Stimulated activated CD8-positive, alpha-beta memory T cell treated with anti-CD3 and anti-CD28 coated beads, Interleukin-4, amount 100 ng/mL, for 24 hours (primary cell): ENCODE results near the gene DCAF11.

Experiments
- DNase-seq: peaks from one replicate; pipeline ENCODE4 v3.0.0-alpha.2; 2020; ENCODE audit warnings: low read depth

Gene DCAF11

GRCh38 chr14:24139272-24139934 is 24.8 kb downstream of the DCAF11 start:
- DNase-seq, result no peak

GRCh38 chr14:24141097-24141880 is 26.7 kb downstream of the DCAF11 start, which contains the start of gene EMC9:
EMC9 (minus strand) TSS chr14:24141591; CDS start chr14:24141304, 287 bp downstream.
- peak; percentile 99 for DNase-seq

GRCh38 chr14:24143511-24143910 is 28.9 kb downstream of the DCAF11 start:
- no peak for DNase-seq

DNA sequence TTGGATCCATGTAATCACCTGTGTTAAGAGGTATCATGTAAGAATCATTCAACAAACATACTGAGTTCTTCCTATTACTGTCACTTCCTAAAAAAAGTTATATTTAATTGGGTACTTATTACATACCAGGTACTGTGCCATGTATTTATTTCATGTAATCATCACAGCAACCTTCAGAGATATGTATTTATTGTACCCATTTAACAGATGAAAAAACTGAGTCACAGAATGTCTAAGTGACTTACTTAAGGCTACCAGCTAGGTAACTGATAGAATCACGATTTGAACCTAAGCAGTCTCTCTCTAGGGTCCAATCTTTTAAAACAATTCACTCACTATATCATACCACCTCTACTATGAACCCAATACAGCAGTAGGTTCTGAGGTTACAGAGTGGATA is 29.9 kb downstream of the DCAF11 start:
- no peak for DNase-seq

DNA sequence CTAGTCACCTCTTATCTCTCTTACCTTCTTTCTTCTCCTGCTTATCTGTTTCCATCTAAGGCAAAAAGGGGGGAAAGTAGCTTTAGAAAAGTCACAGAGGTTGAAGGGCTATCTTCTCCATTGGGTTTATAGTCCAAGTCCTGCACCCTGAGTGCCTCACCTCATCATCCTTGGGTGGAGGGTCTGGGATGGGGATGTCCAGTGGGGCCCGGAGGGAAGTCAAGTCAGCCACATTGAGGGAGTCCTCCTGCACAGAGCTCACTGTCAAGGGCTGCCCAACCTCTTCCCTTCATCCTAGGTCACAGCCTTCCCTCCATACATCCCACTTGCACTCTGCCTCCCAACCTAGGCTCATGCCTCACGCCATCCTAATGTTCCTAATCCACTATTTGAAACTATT is 30.6 kb downstream of the DCAF11 start:
- no peak for DNase-seq

DNA sequence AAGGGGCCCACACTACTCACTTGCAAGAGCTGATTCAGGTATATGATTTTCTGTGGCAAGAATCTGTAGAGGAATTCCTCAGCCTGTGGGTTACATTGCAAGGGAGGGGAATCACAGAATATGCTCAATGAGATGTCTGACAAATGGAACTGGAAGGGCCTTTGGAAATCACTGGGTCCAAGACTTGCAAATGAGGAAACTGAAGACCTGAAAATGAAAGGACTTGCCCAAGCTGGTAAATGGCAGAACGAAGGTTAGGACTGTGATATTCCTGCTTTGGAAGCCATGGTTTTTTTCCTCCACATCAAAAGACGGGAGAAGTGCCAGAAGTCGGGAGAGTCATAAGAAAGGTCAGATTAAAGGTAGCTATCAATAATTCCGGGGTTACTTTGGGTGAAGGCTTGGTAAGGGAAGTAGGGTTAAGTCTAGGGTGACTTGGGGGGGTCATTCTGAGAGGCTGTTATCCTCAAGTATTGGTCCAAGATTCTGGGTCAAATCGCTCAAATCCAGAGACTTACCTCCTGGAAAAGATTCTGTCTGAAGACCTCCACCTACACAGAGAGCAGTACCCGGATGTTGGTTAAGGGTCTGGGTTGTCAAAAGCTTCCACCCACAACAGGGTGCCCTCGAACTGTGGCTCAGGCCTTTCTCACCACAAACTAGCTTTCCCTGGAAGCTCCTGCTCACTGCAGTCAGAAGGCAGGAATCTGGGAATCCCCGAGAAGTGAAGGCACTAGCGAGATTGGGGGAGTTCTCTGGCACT is 31.3 kb downstream of the DCAF11 start:
- no peak for DNase-seq

DNA sequence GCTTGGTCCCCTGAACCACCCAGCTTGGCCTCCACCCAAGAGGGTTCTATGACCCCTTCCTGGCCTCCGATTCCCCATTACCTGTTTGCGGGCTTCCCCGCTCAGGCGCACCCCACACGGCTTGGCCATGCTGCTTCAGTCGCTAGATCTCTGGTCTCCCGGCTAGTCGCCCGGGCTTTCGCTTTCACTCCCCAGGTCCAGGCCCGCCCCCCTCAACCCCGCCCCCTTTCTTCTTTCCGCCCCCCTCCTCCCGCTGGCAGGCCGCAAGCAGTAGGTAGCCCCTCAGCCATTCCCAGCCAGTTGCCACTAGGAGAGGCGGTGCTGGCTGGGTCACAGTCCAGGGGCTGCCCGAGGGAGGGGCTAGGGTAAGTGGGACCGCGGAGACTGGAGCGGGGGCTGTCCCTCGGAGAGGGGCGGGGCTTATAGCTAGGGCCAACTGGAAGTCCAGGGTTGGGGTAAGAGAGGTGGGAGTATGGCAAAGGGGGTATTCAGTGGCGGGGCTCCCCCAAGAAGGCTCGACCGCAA is 31.9 kb downstream of the DCAF11 start, which contains the start of gene PSME2:
Gene PSME2 (minus strand): TSS at position 158 of the 525 bp plus-strand sequence. CDS start 29 bp downstream, at position 129.
- DNase-seq, result peak; percentile 85

DNA sequence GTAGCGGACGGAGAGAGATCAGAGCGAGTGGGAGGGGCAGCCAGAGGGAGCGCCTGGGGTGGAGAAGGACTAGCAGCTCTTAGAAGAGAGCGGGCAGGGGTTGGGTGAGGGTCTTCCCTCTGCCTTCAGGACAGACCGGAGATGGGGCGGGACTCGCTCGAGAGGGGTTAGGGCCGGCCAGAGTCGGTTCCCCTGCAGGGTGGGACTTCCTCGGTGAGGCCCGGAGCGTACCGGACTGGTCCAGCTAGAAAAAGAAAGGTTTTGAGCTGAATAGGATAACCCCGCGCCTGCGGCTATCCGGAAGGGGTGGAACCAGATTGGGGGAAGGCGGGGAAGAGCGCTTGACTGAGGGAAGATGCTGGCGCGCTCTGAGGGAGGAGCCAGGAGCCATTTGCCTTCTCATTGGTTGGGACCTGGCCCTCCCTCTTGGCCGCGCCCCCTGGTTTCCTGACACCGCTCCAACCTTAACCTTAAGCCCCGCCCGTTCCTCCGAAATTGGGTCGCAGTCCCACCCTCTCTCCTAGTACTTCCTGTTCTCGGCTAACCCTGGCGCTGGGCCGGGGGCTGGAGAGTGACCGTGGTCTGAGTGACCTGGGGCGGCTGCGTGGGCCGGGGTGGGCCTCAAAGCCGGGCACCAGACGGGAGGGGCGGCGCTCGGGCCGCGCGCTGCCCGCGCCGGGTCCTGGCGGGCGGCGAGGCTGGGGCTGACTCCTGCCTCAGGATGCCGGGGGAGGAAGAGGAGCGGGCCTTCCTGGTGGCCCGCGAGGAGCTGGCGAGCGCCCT is 32.6 kb downstream of the DCAF11 start, which contains the start of gene RNF31:
Gene RNF31 (plus strand): TSS at position 521 of the 783 bp plus-strand sequence. CDS start 201 bp downstream, at position 722.
- DNase-seq, result peak; percentile 97

GRCh38 chr14:24147761-24148428 is 33.3 kb downstream of the DCAF11 start:
- no peak for DNase-seq

DNA sequence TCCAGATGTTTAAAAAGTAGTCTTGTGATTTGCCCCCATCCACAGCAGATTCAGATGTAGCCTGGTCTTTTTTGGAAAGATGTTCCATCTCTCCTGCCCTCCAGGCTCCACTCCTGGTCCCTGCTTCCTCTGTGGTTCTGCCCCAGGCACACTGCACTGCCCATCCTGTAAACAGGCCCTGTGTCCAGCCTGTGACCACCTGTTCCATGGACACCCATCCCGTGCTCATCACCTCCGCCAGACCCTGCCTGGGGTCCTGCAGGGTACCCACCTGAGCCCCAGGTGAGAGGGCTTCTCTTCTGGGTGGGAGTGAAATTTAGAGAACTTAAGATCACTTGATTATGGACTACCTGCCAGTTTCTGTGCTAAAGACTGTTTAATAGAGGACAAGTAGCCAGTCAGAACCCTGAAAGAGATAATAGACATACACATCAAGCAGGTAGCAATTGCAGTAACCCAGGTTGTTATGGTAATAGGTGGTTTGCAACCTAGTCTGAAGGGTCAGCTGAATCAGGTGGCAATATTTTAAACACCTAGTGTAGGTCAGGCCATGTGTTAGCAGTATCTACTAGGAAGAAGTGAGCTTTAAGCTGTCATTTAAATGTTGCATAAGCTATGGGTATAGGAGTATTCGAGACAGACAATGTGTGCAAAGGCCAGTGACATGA is 34.9 kb downstream of the DCAF11 start:
- DNase-seq, result no peak

DNA sequence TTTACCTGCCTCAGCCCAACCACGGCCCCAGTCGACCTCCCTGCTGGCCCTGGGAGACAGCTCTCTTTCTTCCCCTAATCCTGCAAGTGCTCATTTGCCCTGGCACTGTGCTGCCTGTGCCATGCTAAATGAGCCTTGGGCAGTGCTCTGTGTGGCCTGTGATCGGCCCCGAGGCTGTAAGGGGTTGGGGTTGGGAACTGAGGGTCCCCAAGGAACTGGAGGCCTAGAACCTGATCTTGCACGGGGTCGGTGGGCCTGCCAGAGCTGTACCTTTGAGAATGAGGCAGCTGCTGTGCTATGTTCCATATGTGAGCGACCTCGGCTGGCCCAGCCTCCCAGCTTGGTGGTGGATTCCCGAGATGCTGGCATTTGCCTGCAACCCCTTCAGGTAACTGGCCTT is 35.5 kb downstream of the DCAF11 start:
- DNase-seq, result no peak

DNA sequence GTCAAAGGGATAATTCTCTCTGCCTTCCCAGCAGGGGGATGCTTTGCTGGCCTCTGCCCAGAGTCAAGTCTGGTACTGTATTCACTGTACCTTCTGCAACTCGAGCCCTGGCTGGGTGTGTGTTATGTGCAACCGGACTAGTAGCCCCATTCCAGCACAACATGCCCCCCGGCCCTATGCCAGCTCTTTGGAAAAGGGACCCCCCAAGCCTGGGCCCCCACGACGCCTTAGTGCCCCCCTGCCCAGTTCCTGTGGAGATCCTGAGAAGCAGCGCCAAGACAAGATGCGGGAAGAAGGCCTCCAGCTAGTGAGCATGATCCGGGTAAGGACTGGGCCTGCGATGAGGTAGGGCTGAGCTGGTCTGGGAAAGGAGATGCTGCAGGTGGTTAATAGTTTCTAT is 36.0 kb downstream of the DCAF11 start:
- no peak for DNase-seq

DNA sequence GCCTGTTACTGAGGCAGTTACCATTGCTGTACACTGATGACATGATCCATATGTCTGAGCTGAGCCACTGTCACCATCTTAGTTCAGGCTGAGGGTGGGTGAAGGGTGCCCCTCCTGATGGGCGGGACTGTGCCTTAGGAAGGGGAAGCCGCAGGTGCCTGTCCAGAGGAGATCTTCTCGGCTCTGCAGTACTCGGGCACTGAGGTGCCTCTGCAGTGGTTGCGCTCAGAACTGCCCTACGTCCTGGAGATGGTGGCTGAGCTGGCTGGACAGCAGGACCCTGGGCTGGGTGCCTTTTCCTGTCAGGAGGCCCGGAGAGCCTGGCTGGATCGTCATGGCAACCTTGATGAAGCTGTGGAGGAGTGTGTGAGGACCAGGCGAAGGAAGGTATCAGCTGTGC is 36.4 kb downstream of the DCAF11 start:
- DNase-seq, result no peak

GRCh38 chr14:24151404-24152080 is 37.0 kb downstream of the DCAF11 start:
- DNase-seq, result no peak

DNA sequence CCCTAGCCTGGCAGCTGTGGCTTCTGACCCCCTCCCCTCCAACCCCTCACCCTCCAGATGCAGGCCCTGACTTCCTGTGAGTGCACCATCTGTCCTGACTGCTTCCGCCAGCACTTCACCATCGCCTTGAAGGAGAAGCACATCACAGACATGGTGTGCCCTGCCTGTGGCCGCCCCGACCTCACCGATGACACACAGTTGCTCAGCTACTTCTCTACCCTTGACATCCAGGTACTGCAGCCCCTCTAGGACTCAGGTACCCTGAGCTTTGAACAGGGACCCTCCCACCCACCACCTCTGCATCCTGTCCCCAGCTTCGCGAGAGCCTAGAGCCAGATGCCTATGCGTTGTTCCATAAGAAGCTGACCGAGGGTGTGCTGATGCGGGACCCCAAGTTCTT is 40.5 kb downstream of the DCAF11 start:
- no peak for DNase-seq

DNA sequence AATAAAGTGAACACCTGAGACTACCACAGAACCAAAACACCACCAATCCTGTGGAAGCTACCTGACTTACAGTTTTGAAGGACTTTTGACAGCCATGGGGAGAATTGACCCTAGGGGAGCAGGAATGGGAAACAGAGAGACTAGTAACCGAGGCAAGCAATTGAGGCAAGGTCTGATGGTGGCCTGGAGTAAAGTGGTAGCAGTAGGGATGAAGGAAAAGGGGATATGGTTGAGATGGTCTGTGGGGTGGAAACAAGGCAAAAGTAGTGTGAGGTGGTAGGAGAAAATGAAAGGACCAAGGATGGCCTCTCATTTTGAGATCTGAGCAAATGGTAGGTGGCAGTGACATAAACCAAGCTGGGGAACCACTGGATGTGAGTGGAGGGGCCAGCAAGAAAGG is 42.3 kb downstream of the DCAF11 start:
- DNase-seq, result no peak

- DNase-seq, result no peak
Observed at GRCh38 chr14:24157331-24157730, 42.8 kb downstream of the DCAF11 start.

DNA sequence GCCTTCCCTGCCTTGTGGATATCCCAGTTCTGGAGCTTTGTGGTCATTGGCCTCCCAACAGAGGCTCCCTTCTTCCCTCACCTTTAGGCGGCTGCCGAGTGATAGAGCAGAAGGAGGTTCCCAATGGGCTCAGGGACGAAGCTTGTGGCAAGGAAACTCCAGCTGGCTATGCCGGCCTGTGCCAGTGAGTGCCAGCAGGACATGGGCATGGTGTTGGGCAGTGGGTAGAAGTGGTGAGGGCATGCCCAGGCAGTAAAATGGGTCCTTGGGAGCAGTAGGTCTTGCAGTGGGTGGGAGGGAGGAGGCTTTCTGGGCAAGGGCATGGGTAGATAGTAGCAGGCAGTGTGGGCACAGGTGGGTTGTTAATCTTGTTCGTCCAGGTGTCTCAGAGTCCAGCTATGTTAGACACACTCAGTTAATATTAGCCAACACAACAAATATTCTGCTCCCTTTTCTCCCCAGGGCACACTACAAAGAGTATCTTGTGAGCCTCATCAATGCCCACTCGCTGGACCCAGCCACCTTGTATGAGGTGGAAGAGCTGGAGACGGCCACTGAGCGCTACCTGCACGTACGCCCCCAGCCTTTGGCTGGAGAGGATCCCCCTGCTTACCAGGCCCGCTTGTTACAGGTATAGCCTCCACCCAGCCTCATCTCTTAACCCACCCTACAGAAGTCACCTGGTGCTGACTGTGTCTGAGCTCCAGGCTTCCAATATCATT is 45.4 kb downstream of the DCAF11 start:
- no peak for DNase-seq

- DNase-seq, result no peak
Observed at GRCh38 chr14:24160499-24160849, 45.9 kb downstream of the DCAF11 start.
